K562 (cell line): Measurements from ENCODE around the gene EIF5A2. TPM values are rescaled to one million over a fixed set of nuclear protein-coding genes. Genes with fewer than 3 reads are reported as not detected.

Experiments used
- ATF4 ChIP-seq: fragments of 450-650 bp; formaldehyde crosslinking; IDR thresholded peaks from 2 replicates; pipeline ENCODE4 v1.4.0; 2022; ENCODE audit warnings: mild to moderate bottlenecking, moderate library complexity
- CUX1 ChIP-seq: fragments of 200-800 bp; sonication (Bioruptor generic); IDR thresholded peaks from 2 replicates; pipeline ENCODE4 v1.6.1; 2016; ENCODE audit warnings: missing genetic modification characterization, missing compliant biosample characterization
- DACH1 ChIP-seq: fragments of 450-650 bp; IDR thresholded peaks from 2 replicates; pipeline ENCODE4 v1.6.1; 2018; ENCODE audit not compliant: partially characterized antibody
- E2F4 ChIP-seq: sonication (generic); formaldehyde crosslinking; IDR thresholded peaks from 2 replicates; pipeline ENCODE4 v1.8.0; 2022; ENCODE audit warnings: mild to moderate bottlenecking, low read depth, missing genetic modification reagents
- ELK1 ChIP-seq: sonication (generic); formaldehyde crosslinking; IDR thresholded peaks from 2 replicates; pipeline ENCODE4 v1.8.1; 2022; ENCODE audit warnings: missing genetic modification reagents
- GTF2A2 ChIP-seq: IDR thresholded peaks from 2 replicates; pipeline ENCODE4 v1.6.1; 2016; ENCODE audit warnings: mild to moderate bottlenecking, missing genetic modification characterization, missing compliant biosample characterization
- KHSRP ChIP-seq: fragments of 450-650 bp; IDR thresholded peaks from 2 replicates; pipeline ENCODE4 v1.6.1; 2017
- PCBP2 ChIP-seq: fragments of 200-400 bp; formaldehyde crosslinking; IDR thresholded peaks from 2 replicates; pipeline ENCODE4 v1.6.1; 2018; ENCODE audit warnings: low read length, low read depth, mild to moderate bottlenecking, moderate library complexity; ENCODE audit not compliant: poor library complexity, severe bottlenecking
- RAD21 ChIP-seq, 2 experiments: fragments of 250-450 bp in 1 of 2; fragments of 450-650 bp in 1 of 2; sonication (Bioruptor Pico) in 1 of 2; formaldehyde crosslinking in 1 of 2; IDR thresholded peaks in 1 of 2; conservative IDR thresholded peaks in 1 of 2; 2 replicates each; pipeline versions ENCODE4 v1.4.0 to v1.8.0; 2020 to 2022; ENCODE audit warnings: mild to moderate bottlenecking in 2 of 2, moderate library complexity in 1 of 2
- SIN3A ChIP-seq, 2 experiments: fragments of 150-350 bp in 1 of 2; IDR thresholded peaks; 2 replicates each; pipeline ENCODE4 v1.6.1; 2011 to 2016; ENCODE audit warnings: borderline replicate concordance in 2 of 2, low read depth in 2 of 2, low read length in 2 of 2, mild to moderate bottlenecking in 2 of 2, moderate library complexity in 2 of 2; ENCODE audit not compliant: control insufficient read depth in 1 of 2
- SOX6 ChIP-seq: fragments of 450-650 bp; IDR thresholded peaks from 2 replicates; pipeline ENCODE4 v1.6.1; 2014; ENCODE audit warnings: mild to moderate bottlenecking
- TEAD1 ChIP-seq, 2 experiments: fragments of 450-650 bp in 1 of 2; sonication (generic) in 1 of 2; formaldehyde crosslinking; IDR thresholded peaks; 2 replicates each; pipeline versions ENCODE4 v1.4.0 to v1.8.0; 2020 to 2022; ENCODE audit warnings: mild to moderate bottlenecking in 2 of 2, missing genetic modification reagents in 1 of 2
- ZNF133 ChIP-seq: fragments of 250-450 bp; sonication (Bioruptor Pico); IDR thresholded peaks from 2 replicates; pipeline ENCODE4 v1.4.0; 2020; ENCODE audit warnings: mild to moderate bottlenecking
- ZNF253 ChIP-seq: fragments of 250-450 bp; sonication (Bioruptor Pico); conservative IDR thresholded peaks from 2 replicates; pipeline ENCODE4 v1.6.1; 2021; ENCODE audit warnings: mild to moderate bottlenecking
- ZNF584 ChIP-seq: fragments of 200-800 bp; sonication (Bioruptor generic); IDR thresholded peaks from 2 replicates; pipeline ENCODE4 v1.6.1; 2016; ENCODE audit warnings: low read depth, mild to moderate bottlenecking, missing genetic modification characterization, missing compliant biosample characterization
- polyA plus RNA-seq, 8 experiments: library from polyadenylated mRNA; depleted of rRNA in 4 of 8; stranded (reverse) in 5 of 8; unstranded in 3 of 8; fragments of >200 nt; fragmentation: Nextera tagmentation in 2 of 8; fragmentation: Illumina TruSeq in 1 of 8; extraction: Ambion mirVana in 2 of 8; extraction: Trizol in 1 of 8; gene quantifications; 2 replicates each; pipeline versions ENCODE4 v1.2.1 to v1.2.3, GENCODE V29; 2011 to 2014; ENCODE audit warnings: inconsistent platforms in 1 of 8, missing spikeins in 1 of 8
- total RNA-seq, 7 experiments: library from RNA; depleted of rRNA in 6 of 7; stranded (reverse); fragments of >200 nt in 6 of 7; fragmentation: Illumina TruSeq in 2 of 7; extraction: Trizol in 2 of 7; gene quantifications; 2 replicates each; pipeline versions ENCODE4 v1.2.1 to v1.2.3, GENCODE V29; 2011 to 2021; ENCODE audit warnings: low replicate concordance in 1 of 7

Gene EIF5A2
- total and polyA plus RNA-seq, 9 of the 15 experiments (the other 6 are each of a cell fraction or from before 2014, with no cell fraction given), result 3.9 to 18.3 (median 15.9) TPM

GRCh38 chr3:170865209-170866094 lies 43.0 kb downstream of the EIF5A2 start (continued):
- TF ChIP-seq ATF4 (no peak), CUX1 (no peak), GTF2A2 (tag) (no peak), ZNF133 (no peak), KHSRP (peak; percentile 45; the same call in 1 of the 2 replicates), PCBP2 (no peak), RAD21 (CRISPR knock-in tag; conservative IDR thresholded peaks at IDR 0.05 in 1 of 2, IDR thresholded peaks at IDR 0.05 in 1 of 2) (no peak), DACH1 (no peak), ELK1 (no peak), TEAD1 (CRISPR knock-in tag; IDR thresholded peaks at IDR 0.05) (0 out of 4 replicates have a peak, but pooled peaks of 1 of the 2 experiments have one; percentile 4), SOX6 (0 out of 2 replicates have a peak, but pooled peaks have one; percentile 18), ZNF253 (CRISPR knock-in tag) (peak; percentile 72; the same call in 1 of the 2 replicates), ZNF584 (no peak), E2F4 (CRISPR knock-in tag) (no peak), SIN3A (IDR thresholded peaks at IDR 0.05; ENCODE audit: borderline replicate concordance in 2 of 2, control insufficient read depth in 1 of 2, low read depth in 2 of 2, low read length in 2 of 2) (0 out of 4 replicates have a peak, but pooled peaks of 1 of the 2 experiments have one; percentile 16)
